Choroid plexus epithelial cell (primary cell): ENCODE measurements around the gene MRPL3.
"Not testable (repeated sequence)": the region's sequence is repeated elsewhere in the genome, so short reads cannot be mapped to it uniquely, and the experiment has no call there.

Source experiments
- DNase-seq: peaks from one replicate; pipeline ENCODE4 v3.0.0-alpha.2; 2010; ENCODE audit warnings: low read depth
- H3K4me3 ChIP-seq: 2 replicates; pipeline ENCODE4 v1.5.1; 2011; ENCODE audit warnings: low read depth, mild to moderate bottlenecking, control low read depth, low read length, moderate library complexity
- CTCF ChIP-seq: conservative IDR thresholded peaks from 2 replicates; pipeline ENCODE4 v1.5.1; 2011; ENCODE audit warnings: low read depth, mild to moderate bottlenecking, control low read depth, inconsistent platforms, low read length, moderate library complexity

The MRPL3 gene

GRCh38 chr3:131503320-131503635 lies 507 bp upstream of the MRPL3 start:
- H3K4me3 ChIP-seq, result peak overlapping the region; percentile 95
- no peak for TF ChIP-seq CTCF
- no peak for DNase-seq

DNA sequence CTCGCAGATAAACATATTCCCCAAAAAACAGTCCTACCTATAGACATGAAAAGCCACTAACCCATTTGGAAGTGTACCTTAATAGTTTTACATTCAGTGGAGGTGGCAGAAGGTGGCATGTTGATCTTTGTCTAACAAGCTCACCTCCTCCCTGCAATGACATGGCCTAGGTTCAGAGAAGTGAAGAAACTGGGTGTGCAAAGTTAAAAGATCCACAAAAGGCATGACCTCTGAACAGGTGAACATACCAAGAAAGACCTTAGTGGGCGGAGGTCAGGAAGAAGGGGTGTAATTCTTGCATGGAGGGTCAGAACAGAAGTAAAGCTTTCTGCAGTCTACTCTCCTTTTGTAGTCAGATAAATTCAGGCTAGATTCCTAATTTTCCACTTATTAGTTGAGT lies 822 bp downstream of the MRPL3 start:
- TF ChIP-seq CTCF, result no peak
- DNase-seq, result no peak
- peak overlapping the region; percentile 95 for H3K4me3 ChIP-seq

- H3K4me3 ChIP-seq, result no peak overlapping the region
- no peak for TF ChIP-seq CTCF
These were observed 8.1 kb downstream of the MRPL3 start for GRCh38 chr3:131494706-131495105.

DNA sequence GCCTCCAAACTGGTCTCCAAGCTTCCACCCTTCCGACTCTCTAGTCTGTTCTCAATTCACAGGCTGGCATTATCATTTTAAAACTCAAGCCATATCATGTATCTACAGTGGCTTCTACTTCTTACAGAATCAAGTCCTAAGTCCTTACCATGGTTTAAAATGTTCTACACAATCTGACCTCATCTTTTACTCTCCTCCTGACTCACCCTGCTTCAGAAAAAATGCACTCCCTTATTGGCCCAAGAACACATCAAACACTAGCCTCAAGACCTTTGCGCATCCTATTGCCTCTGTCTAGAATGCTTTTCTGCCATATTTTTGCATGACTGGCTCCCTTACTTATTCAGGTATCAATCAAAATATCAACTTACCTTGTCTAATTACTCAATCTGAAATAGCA lies 11.0 kb downstream of the MRPL3 start:
- TF ChIP-seq CTCF, result no peak
- no peak for DNase-seq
- no peak overlapping the region for H3K4me3 ChIP-seq

More at GRCh38 chr3:131494706-131495105, 8.1 kb downstream of the MRPL3 start:
- DNase-seq, result no peak

GRCh38 chr3:131491084-131491483 lies 11.7 kb downstream of the MRPL3 start:
- no peak for DNase-seq
- H3K4me3 ChIP-seq, result no peak overlapping the region
- no peak for TF ChIP-seq CTCF

DNA sequence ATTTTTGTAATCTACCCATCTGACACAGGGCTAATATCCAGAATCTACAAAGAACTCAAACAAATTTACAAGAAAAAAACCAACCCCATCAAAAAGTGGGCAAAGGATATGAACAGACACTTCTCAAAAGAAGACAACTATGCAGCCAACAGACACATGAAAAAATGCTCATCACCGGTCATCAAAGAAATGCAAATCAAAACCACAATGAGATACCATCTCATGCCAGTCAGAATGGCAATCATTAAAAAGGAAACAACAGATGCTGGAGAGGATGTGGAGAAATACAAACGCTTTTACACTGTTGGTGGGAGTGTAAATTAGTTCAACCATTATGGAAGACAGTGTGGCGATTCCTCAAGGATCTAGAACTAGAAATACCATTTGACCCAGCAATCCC lies 16.2 kb downstream of the MRPL3 start:
- not testable (repeated sequence) for H3K4me3 ChIP-seq, DNase-seq

- TF ChIP-seq CTCF, result no peak
- DNase-seq, result peak; percentile 43
- no peak overlapping the region for H3K4me3 ChIP-seq
These were observed 17.7 kb downstream of the MRPL3 start for GRCh38 chr3:131485119-131485518.
